Measurements from ENCODE around the gene ARL5C. TPM values are rescaled to one million over a fixed set of nuclear protein-coding genes. Genes with fewer than 3 reads are reported as not detected.

Gene ARL5C
- total RNA-seq, 1 experiment from 2014 or later: not detected

DNA sequence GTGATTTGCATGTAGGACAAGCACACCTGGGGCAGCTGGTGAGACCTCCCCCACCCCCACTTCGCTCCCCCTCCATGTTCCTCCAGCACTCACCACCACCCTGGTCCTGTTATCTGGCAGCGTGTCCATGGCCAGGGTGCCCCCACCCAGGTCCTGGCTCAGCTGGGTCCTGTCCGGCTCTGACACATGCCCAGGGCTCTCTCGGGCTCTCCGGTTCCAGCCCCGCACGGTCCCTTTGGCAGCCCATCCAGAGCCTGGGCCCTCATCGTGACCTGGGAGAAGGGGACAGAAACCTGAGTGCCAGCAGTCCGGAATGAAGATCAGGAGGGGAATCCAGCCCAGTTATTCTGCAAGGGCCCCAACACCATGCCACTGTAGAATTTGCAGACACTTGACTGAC, 26.4 kb downstream of the ARL5C start:
- H3K4me3 Mint-ChIP-seq (ENCODE audit: low read depth, unreplicated experiment): no peak overlapping the region
- no TSS peak for BruUV-seq (replicated peaks)
- TF ChIP-seq, protein P1, sequence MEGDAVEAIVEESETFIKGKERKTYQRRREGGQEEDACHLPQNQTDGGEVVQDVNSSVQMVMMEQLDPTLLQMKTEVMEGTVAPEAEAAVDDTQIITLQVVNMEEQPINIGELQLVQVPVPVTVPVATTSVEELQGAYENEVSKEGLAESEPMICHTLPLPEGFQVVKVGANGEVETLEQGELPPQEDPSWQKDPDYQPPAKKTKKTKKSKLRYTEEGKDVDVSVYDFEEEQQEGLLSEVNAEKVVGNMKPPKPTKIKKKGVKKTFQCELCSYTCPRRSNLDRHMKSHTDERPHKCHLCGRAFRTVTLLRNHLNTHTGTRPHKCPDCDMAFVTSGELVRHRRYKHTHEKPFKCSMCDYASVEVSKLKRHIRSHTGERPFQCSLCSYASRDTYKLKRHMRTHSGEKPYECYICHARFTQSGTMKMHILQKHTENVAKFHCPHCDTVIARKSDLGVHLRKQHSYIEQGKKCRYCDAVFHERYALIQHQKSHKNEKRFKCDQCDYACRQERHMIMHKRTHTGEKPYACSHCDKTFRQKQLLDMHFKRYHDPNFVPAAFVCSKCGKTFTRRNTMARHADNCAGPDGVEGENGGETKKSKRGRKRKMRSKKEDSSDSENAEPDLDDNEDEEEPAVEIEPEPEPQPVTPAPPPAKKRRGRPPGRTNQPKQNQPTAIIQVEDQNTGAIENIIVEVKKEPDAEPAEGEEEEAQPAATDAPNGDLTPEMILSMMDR (IDR thresholded peaks at IDR 0.05; ENCODE audit: unreplicated experiment): no peak
- CTCF ChIA-PET: interaction anchor here (0.6 to 2.1 kb wide), 5 partner anchors 16 to 1481 kb away, joined by 3 to 5 read pairs (median 5); partner anchors contain the start of genes LRRC3C and ORMDL3
- no peaks in the 10 kb centered on the region for H3K9me3 Mint-ChIP-seq (ENCODE audit: low read depth, unreplicated experiment)
- intact Hi-C loops (cut with micrococcal nuclease; ENCODE audit: unreplicated experiment): no loop called here
- no peak overlapping the region for H3K27ac Mint-ChIP-seq (ENCODE audit: unreplicated experiment)
- DNase-seq: no peak
- H3K36me3 Mint-ChIP-seq (ENCODE audit: insufficient read depth, unreplicated experiment): no peaks in the 10 kb centered on the region
- peaks cover 3% of the 10 kb centered on the region for H3K4me1 Mint-ChIP-seq (ENCODE audit: low read depth, unreplicated experiment)
- H3K27me3 Mint-ChIP-seq (ENCODE audit: unreplicated experiment): peaks cover 52% of the 10 kb centered on the region

DNA sequence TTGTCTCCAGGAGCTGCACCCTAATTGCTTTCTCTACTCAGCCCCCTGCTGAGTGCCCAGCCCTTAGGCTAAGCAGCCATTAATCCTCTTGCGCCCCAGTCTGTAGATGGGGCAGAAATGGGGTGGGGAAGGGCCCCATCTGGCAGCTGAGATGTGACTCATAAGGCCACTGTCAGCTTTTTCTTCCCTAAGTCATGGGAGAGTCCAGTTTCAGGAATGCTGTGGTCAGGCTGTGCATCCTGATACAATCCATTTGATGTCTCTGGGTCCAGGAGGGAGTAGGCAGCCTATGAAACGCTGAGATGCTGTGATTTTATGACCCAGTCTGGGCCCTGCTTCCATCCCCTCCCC, 26.8 kb downstream of the ARL5C start:
- Mint-ChIP-seq H3K27me3 (ENCODE audit: unreplicated experiment) (peaks cover 51% of the 10 kb centered on the region), H3K9me3 (ENCODE audit: low read depth, unreplicated experiment) (no peaks in the 10 kb centered on the region), H3K4me1 (ENCODE audit: low read depth, unreplicated experiment) (no peaks in the 10 kb centered on the region), H3K36me3 (ENCODE audit: insufficient read depth, unreplicated experiment) (no peaks in the 10 kb centered on the region), H3K27ac (ENCODE audit: unreplicated experiment) (no peak overlapping the region), H3K4me3 (ENCODE audit: low read depth, unreplicated experiment) (no peak overlapping the region)
- intact Hi-C loops (cut with micrococcal nuclease; ENCODE audit: unreplicated experiment): no loop called here
- TF ChIP-seq, protein P1 (IDR thresholded peaks at IDR 0.05; ENCODE audit: unreplicated experiment): no peak
- CTCF ChIA-PET: interaction anchor here (0.6 to 2.1 kb wide), 4 partner anchors 15 to 1481 kb away, joined by 4 to 5 read pairs (median 5); no protein-coding TSS in a partner anchor
- DNase-seq: no peak
- BruUV-seq (replicated peaks): no TSS peak

DNA sequence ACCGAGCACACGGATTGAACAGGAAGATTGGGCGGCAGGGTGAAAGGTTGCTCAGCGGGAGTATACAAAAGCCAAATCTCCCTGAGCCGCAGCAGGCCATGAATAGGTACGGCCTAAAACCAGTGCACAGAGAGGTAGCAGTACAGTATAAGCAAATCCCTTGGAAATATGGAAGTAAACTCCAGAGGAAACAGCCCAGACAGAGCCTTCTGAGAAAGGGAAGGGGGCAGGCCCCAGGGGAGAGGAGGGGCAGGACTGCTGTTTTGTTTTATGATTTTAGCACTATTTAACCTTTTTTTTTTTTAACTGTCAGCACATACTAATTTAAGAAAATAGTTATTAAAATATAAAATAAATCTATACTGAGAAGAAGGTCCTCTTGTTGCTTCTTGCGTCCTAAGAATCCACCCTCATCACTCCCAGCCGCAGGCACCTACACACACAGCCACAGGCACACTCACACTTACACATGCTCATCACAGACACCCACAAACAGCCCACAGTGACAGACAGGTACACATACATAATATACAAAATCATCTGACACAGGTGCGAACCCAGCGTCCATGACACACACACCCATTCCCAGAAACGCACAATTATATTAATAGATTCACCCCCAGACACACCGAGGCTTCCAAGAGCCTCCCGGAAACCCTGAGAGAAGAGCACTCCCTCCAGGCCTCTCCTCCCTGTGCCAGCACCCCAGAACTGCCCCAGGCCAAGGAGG, 27.4 kb downstream of the ARL5C start:
- Mint-ChIP-seq H3K4me1 (ENCODE audit: low read depth, unreplicated experiment) (no peaks in the 10 kb centered on the region), H3K9me3 (ENCODE audit: low read depth, unreplicated experiment) (no peaks in the 10 kb centered on the region), H3K27me3 (ENCODE audit: unreplicated experiment) (peaks cover 51% of the 10 kb centered on the region), H3K4me3 (ENCODE audit: low read depth, unreplicated experiment) (no peak overlapping the region), H3K27ac (ENCODE audit: unreplicated experiment) (no peak overlapping the region), H3K36me3 (ENCODE audit: insufficient read depth, unreplicated experiment) (no peaks in the 10 kb centered on the region)
- TF ChIP-seq, protein P1 (IDR thresholded peaks at IDR 0.05; ENCODE audit: unreplicated experiment): no peak
- CTCF ChIA-PET: interaction anchor here (0.7 to 2.8 kb wide), 5 partner anchors 15 to 298 kb away, joined by 3 to 15 read pairs (median 5); no protein-coding TSS in a partner anchor
- DNase-seq: no peak
- no TSS peak for BruUV-seq (replicated peaks)
- intact Hi-C loops (cut with micrococcal nuclease; ENCODE audit: unreplicated experiment): no loop called here

DNA sequence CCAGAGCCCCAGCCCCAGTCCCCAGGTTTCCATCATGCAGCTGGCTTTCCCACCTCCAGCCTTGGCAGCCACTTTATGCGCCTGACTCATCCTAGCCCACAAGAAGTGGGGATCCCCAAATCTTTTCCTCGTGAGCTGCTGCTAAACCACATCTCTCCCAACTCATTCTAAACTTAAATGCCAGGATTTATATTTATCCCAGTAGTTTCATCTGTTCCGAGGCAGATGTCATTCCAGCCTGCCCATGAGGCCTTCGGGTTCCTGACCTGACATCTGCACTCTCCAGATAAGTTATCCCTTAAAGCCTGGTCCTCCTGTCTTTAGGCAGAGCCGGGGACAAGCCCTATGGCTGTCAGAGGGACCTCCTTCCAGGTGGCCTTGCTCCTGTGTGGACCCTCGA, 31.1 kb downstream of the ARL5C start:
- Mint-ChIP-seq H3K36me3 (ENCODE audit: insufficient read depth, unreplicated experiment) (no peaks in the 10 kb centered on the region), H3K27ac (ENCODE audit: unreplicated experiment) (no peak overlapping the region), H3K4me1 (ENCODE audit: low read depth, unreplicated experiment) (no peaks in the 10 kb centered on the region), H3K9me3 (ENCODE audit: low read depth, unreplicated experiment) (no peaks in the 10 kb centered on the region), H3K27me3 (ENCODE audit: unreplicated experiment) (peaks cover 86% of the 10 kb centered on the region), H3K4me3 (ENCODE audit: low read depth, unreplicated experiment) (no peak overlapping the region)
- no TSS peak for BruUV-seq (replicated peaks)
- no peak for DNase-seq
- intact Hi-C loops (cut with micrococcal nuclease; ENCODE audit: unreplicated experiment): no loop called here
- CTCF ChIA-PET: interaction anchor here (0.6 to 1.6 kb wide), 5 partner anchors 9 to 744 kb away, joined by 3 to 7 read pairs (median 3); no protein-coding TSS in a partner anchor
- TF ChIP-seq, protein P1 (IDR thresholded peaks at IDR 0.05; ENCODE audit: unreplicated experiment): no peak

Measured in Calu3 (cell line).